BLaER1 (cell line): ENCODE results near the gene UNKL.

Experiments
- H3K27ac ChIP-seq: shearing (Covaris generic); formaldehyde crosslinking; 2 replicates; pipeline ENCODE4 v1.8.1; 2022
- H3K27me3 ChIP-seq: shearing (Covaris generic); formaldehyde crosslinking; 2 replicates; pipeline ENCODE4 v1.8.1; 2022
- H3K36me3 ChIP-seq: shearing (Covaris generic); formaldehyde crosslinking; 2 replicates; pipeline ENCODE4 v1.8.1; 2022
- H3K4me1 ChIP-seq: shearing (Covaris generic); formaldehyde crosslinking; 2 replicates; pipeline ENCODE4 v1.8.1; 2022
- H3K4me2 ChIP-seq: shearing (Covaris generic); formaldehyde crosslinking; 2 replicates; pipeline ENCODE4 v1.8.1; 2022
- H3K4me3 ChIP-seq: shearing (Covaris generic); formaldehyde crosslinking; 2 replicates; pipeline ENCODE4 v1.8.1; 2022
- H3K9ac ChIP-seq: shearing (Covaris generic); formaldehyde crosslinking; 2 replicates; pipeline ENCODE4 v1.8.1; 2022
- H3K9me3 ChIP-seq: shearing (Covaris generic); formaldehyde crosslinking; 2 replicates; pipeline ENCODE4 v1.8.1; 2022
- H4K20me1 ChIP-seq: shearing (Covaris generic); formaldehyde crosslinking; 2 replicates; pipeline ENCODE4 v1.8.1; 2022
- Cebpa-rat ChIP-seq: shearing (Covaris generic); IDR thresholded peaks from 2 replicates; pipeline ENCODE4 v1.8.1; 2022

Gene UNKL

DNA sequence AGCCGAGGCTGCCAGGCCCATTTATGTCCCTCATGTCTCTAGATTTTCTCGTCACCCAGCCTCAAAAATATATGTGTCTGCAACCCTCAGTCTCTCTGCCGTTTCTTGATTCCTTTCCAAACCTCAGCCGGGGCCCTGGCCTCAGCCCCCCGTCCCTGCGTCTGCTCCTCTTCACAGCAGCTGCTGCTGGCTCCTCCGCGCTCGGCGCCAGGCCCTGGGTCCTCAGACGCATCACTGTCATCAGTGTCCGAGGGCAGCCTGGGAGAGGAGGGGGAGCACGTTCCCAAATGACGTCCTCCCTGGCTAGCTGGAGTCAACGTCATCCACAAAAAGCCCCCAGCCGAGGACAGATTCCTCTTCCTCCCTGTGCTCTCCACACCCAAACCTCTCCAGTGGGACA, 65.2 kb downstream of the UNKL start:
- no peak overlapping the region for H3K4me2 ChIP-seq

DNA sequence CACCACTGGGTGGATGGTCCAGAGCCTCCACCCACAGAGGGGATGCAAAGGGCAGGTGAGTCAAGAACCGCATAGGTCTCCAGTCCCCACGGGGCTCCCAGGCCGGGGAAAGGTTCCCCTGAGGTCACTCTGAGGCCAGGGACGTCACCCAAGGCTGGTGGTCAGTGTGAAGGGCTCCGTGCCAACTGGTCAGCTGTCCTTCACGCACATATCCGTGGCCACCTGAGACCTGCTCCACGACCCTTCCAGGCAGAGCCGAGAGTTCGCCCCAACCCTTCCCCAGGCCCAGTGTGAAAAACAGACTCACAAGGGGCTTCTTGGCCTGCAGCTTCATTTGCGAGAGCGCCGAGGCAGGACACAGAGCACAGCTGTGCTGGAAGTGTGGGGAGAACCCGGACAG, 65.6 kb downstream of the UNKL start:
- H3K27me3 ChIP-seq: no peaks in the 10 kb centered on the region
- no peak overlapping the region for H3K4me3 ChIP-seq
- no peak overlapping the region for H3K9ac ChIP-seq
- peaks cover 35% of the 10 kb centered on the region for H4K20me1 ChIP-seq
- H3K4me2 ChIP-seq: no peak overlapping the region
- peaks cover 39% of the 10 kb centered on the region for H3K4me1 ChIP-seq
- TF ChIP-seq Cebpa-rat: no peak
- H3K9me3 ChIP-seq: no peaks in the 10 kb centered on the region
- H3K27ac ChIP-seq: no peak overlapping the region
- H3K36me3 ChIP-seq: peaks cover 36% of the 10 kb centered on the region

More for the DNA sequence above, 65.2 kb downstream of the UNKL start:
- Histone ChIP-seq H3K27me3 (no peaks in the 10 kb centered on the region), H4K20me1 (peaks cover 34% of the 10 kb centered on the region), H3K9me3 (no peaks in the 10 kb centered on the region), H3K9ac (no peak overlapping the region), H3K4me3 (no peak overlapping the region), H3K36me3 (peaks cover 36% of the 10 kb centered on the region), H3K4me1 (peaks cover 35% of the 10 kb centered on the region), H3K27ac (no peak overlapping the region)
- TF ChIP-seq Cebpa-rat: no peak

GRCh38 chr16:1348441-1348840, 66.1 kb downstream of the UNKL start:
- H3K9me3 ChIP-seq: no peaks in the 10 kb centered on the region
- peaks cover 41% of the 10 kb centered on the region for H3K4me1 ChIP-seq
- no peak overlapping the region for H3K27ac ChIP-seq
- no peak overlapping the region for H3K9ac ChIP-seq
- no peak overlapping the region for H3K4me3 ChIP-seq
- peaks cover 34% of the 10 kb centered on the region for H3K36me3 ChIP-seq
- peaks cover 35% of the 10 kb centered on the region for H4K20me1 ChIP-seq
- H3K27me3 ChIP-seq: no peaks in the 10 kb centered on the region
- TF ChIP-seq Cebpa-rat: no peak
- no peak overlapping the region for H3K4me2 ChIP-seq

DNA sequence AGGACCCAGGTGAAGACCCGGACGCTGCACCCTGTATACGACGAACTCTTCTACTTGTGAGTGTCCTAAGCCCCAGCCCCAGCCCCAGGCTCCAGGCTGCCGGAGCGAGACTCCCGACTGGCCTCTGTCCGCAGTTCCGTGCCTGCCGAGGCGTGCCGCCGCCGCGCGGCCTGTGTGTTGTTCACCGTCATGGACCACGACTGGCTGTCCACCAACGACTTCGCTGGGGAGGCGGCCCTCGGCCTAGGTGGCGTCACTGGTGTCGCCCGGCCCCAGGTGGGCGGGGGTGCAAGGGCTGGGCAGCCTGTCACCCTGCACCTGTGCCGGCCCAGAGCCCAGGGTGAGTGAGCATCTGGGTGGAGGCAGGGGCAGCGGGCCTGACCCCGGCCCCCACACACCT, 66.5 kb downstream of the UNKL start:
- H3K4me2 ChIP-seq: no peak overlapping the region
- no peaks in the 10 kb centered on the region for H3K9me3 ChIP-seq
- no peaks in the 10 kb centered on the region for H3K27me3 ChIP-seq
- H3K9ac ChIP-seq: no peak overlapping the region
- no peak overlapping the region for H3K27ac ChIP-seq
- no peak overlapping the region for H3K4me3 ChIP-seq
- TF ChIP-seq Cebpa-rat: no peak
- peaks cover 33% of the 10 kb centered on the region for H3K36me3 ChIP-seq
- peaks cover 32% of the 10 kb centered on the region for H4K20me1 ChIP-seq
- H3K4me1 ChIP-seq: peaks cover 39% of the 10 kb centered on the region

- Histone ChIP-seq H3K27me3 (no peaks in the 10 kb centered on the region), H3K4me3 (no peak overlapping the region), H3K27ac (no peak overlapping the region), H3K36me3 (peaks cover 33% of the 10 kb centered on the region), H3K9me3 (no peaks in the 10 kb centered on the region), H3K4me1 (peaks cover 36% of the 10 kb centered on the region), H3K9ac (no peak overlapping the region), H3K4me2 (no peak overlapping the region), H4K20me1 (peaks cover 26% of the 10 kb centered on the region)
- TF ChIP-seq Cebpa-rat: no peak
Observed at GRCh38 chr16:1347286-1347855, 67.1 kb downstream of the UNKL start.

DNA sequence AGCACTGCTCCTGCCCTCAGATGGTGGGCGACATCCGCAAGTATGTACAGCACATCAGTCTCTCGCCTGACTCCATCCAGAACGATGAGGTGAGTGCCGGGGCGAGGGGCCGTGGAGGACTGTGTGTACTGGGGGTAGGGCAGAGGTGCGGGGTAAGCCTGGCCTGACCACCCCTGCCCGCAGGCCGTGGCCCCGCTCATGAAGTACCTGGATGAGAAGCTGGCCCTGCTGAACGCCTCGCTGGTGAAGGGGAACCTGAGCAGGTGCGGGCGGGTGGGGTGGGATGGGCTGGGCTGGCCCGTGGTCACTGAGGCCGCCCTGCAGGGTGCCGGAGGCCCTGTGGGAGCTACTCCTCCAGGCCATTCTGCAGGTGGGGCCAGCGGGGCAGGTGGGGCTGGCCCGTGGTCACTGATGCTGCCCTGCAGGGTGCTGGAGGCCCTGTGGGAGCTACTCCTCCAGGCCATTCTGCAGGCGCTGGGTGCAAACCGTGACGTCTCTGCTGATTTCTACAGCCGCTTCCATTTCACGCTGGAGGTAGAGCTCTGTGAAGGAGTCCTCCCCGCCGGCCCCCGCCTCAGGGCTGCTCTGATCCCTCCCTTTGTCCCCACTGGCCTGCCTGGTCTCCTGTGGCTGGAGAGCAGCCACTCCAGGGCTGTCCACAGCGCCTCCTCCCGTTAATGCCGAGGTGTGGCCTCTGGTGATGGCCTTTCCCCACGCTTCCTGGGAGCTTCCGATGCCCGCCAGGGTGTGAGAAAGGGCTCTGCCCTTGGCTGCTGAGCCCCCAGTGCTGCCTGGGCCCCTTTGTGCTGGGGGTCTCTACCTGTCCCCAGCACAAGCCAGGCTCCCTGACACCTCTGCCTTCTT, 67.8 kb downstream of the UNKL start:
- H3K9me3 ChIP-seq: no peaks in the 10 kb centered on the region
- H3K36me3 ChIP-seq: peaks cover 33% of the 10 kb centered on the region
- no peaks in the 10 kb centered on the region for H3K27me3 ChIP-seq
- H3K4me1 ChIP-seq: peaks cover 40% of the 10 kb centered on the region
- H3K4me2 ChIP-seq: no peak overlapping the region
- peaks cover 22% of the 10 kb centered on the region for H4K20me1 ChIP-seq
- H3K9ac ChIP-seq: no peak overlapping the region
- H3K4me3 ChIP-seq: no peak overlapping the region
- no peak overlapping the region for H3K27ac ChIP-seq
- no peak for TF ChIP-seq Cebpa-rat

GRCh38 chr16:1345651-1346421, 68.7 kb downstream of the UNKL start:
- Histone ChIP-seq H3K4me3 (no peak overlapping the region), H3K4me1 (peaks cover 44% of the 10 kb centered on the region), H3K4me2 (no peak overlapping the region)

GRCh38 chr16:1345087-1345486, 69.4 kb downstream of the UNKL start:
- Histone ChIP-seq H3K9ac (no peak overlapping the region), H4K20me1 (peaks cover 12% of the 10 kb centered on the region), H3K4me2 (no peak overlapping the region), H3K27ac (no peak overlapping the region), H3K36me3 (peaks cover 28% of the 10 kb centered on the region), H3K4me1 (peaks cover 41% of the 10 kb centered on the region), H3K9me3 (no peaks in the 10 kb centered on the region), H3K4me3 (no peak overlapping the region), H3K27me3 (no peaks in the 10 kb centered on the region)
- no peak for TF ChIP-seq Cebpa-rat

More at GRCh38 chr16:1345651-1346421, 68.7 kb downstream of the UNKL start:
- H3K27me3 ChIP-seq: no peaks in the 10 kb centered on the region
- H3K9me3 ChIP-seq: no peaks in the 10 kb centered on the region
- H3K36me3 ChIP-seq: peaks cover 33% of the 10 kb centered on the region
- TF ChIP-seq Cebpa-rat: no peak
- no peak overlapping the region for H3K9ac ChIP-seq
- no peak overlapping the region for H3K27ac ChIP-seq
- peaks cover 17% of the 10 kb centered on the region for H4K20me1 ChIP-seq

DNA sequence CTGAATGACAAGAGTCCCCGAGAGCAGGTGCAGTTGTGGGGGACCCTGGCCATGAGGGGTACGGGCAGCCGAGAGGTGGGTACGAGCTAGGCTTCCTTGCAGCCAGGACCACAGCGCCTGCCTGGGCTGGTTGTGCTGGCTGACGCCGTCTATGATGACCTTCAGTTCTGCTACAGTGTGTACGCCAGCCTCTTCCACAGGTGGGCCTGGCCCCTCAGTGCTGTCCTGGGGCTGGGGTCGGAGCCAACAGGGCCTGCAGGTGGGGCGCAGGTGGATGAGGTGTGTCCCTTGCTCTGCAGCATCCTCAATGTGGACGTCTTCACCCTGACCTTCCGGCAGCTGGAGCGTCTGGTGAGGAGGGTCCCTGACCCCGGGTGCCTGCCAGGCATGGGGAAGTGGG, 70.0 kb downstream of the UNKL start:
- H3K9me3 ChIP-seq: no peaks in the 10 kb centered on the region
- peaks cover 12% of the 10 kb centered on the region for H4K20me1 ChIP-seq
- 0 out of 2 replicates have a peak overlapping the region, but pooled peaks have one; percentile 22 for H3K27ac ChIP-seq
- no peak for TF ChIP-seq Cebpa-rat
- H3K36me3 ChIP-seq: peaks cover 23% of the 10 kb centered on the region
- 0 out of 2 replicates have a peak overlapping the region, but pooled peaks have one; percentile 44 for H3K9ac ChIP-seq
- H3K4me3 ChIP-seq: no peak overlapping the region
- no peaks in the 10 kb centered on the region for H3K27me3 ChIP-seq
- H3K4me1 ChIP-seq: peaks cover 38% of the 10 kb centered on the region
- H3K4me2 ChIP-seq: peak overlapping the region; percentile 97
